Purkinje cell (primary cell): ENCODE measurements around the gene RWDD3. TPM values are rescaled to one million over a fixed set of nuclear protein-coding genes. Genes with fewer than 3 reads are reported as not detected.

Source experiments
- polyA plus RNA-seq: library from polyadenylated mRNA; unstranded; fragments of >200 nt; fragmentation: Nextera tagmentation; gene quantifications from 2 replicates; pipeline ENCODE4 v1.2.1, GENCODE V29; 2014

The RWDD3 gene
- polyA plus RNA-seq: 18.5 and 31.8 TPM in 2 replicates

GRCh38 chr1:95233737-95234500, at the start of gene RWDD3:
Gene RWDD3, plus strand, starts transcription at chr1:95234210. Its CDS starts 21 bp downstream, at chr1:95234231.

Other genes starting within 250 kb of the RWDD3 start
- gene ALG14, start 161.3 kb upstream of the RWDD3 start, polyA plus RNA-seq: 56.5 and 74.5 TPM in 2 replicates
- 6.2 and 7.4 TPM in 2 replicates for gene TLCD4, start 116.9 kb upstream of the RWDD3 start, polyA plus RNA-seq